ENCODE measurements around the gene SOCS1.

SOCS1 gene

GRCh38 chr16:11242658-11243057, 13.3 kb downstream of the SOCS1 start:
- no peak for DNase-seq

- no peak for DNase-seq
Measured at GRCh38 chr16:11241480-11242204, 14.4 kb downstream of the SOCS1 start.

GRCh38 chr16:11240636-11241473, 15.1 kb downstream of the SOCS1 start:
- no peak for DNase-seq

- no peak for DNase-seq
Measured at GRCh38 chr16:11239644-11240632, 16.1 kb downstream of the SOCS1 start.

- no peak for DNase-seq
Measured at GRCh38 chr16:11238272-11239202, 17.5 kb downstream of the SOCS1 start.

GRCh38 chr16:11236461-11237254, 19.3 kb downstream of the SOCS1 start:
- no peak for DNase-seq

- no peak for DNase-seq
Measured at GRCh38 chr16:11235703-11235991, 20.4 kb downstream of the SOCS1 start.

GRCh38 chr16:11234884-11235702, 20.9 kb downstream of the SOCS1 start:
- no peak for DNase-seq

- DNase-seq, result no peak
Measured at GRCh38 chr16:11233727-11234376, 22.2 kb downstream of the SOCS1 start.

GRCh38 chr16:11232852-11233726, 22.9 kb downstream of the SOCS1 start:
- no peak for DNase-seq

- no peak for DNase-seq
Measured at GRCh38 chr16:11232302-11232851, 23.6 kb downstream of the SOCS1 start.

GRCh38 chr16:11231367-11231970, 24.5 kb downstream of the SOCS1 start:
- DNase-seq, result no peak

- DNase-seq, result no peak
Measured at GRCh38 chr16:11229906-11230305, 26.1 kb downstream of the SOCS1 start.

- no peak for DNase-seq
Measured at GRCh38 chr16:11229432-11229831, 26.6 kb downstream of the SOCS1 start.

- no peak for DNase-seq
Measured at GRCh38 chr16:11225677-11226549, 30.1 kb downstream of the SOCS1 start.

GRCh38 chr16:11224894-11225676, 30.9 kb downstream of the SOCS1 start:
- no peak for DNase-seq
